EH (cell line): ENCODE results near the gene GDF10.
A peak's percentile ranks its signal among the peaks of the same experiment; 100 is the strongest.

Experiments used
- DNase-seq: peaks from one replicate; pipeline ENCODE4 v3.0.0-alpha.2; 2015; ENCODE audit warnings: low read depth

GDF10 gene

GRCh38 chr10:47353351-47353750, 53.4 kb downstream of the GDF10 start:
- DNase-seq: no peak

GRCh38 chr10:47354165-47354564, 54.2 kb downstream of the GDF10 start:
- peak; percentile 24 for DNase-seq

GRCh38 chr10:47354900-47355299, 54.9 kb downstream of the GDF10 start:
- no peak for DNase-seq

GRCh38 chr10:47356708-47357107, 56.7 kb downstream of the GDF10 start:
- DNase-seq: no peak

- DNase-seq: no peak
These were observed 57.2 kb downstream of the GDF10 start for GRCh38 chr10:47357131-47357582.

- no peak for DNase-seq
These were observed 57.9 kb downstream of the GDF10 start for GRCh38 chr10:47357911-47358310.

GRCh38 chr10:47358457-47358856, 58.5 kb downstream of the GDF10 start:
- DNase-seq: no peak

GRCh38 chr10:47359101-47359500, 59.1 kb downstream of the GDF10 start:
- DNase-seq: no peak

- no peak for DNase-seq
These were observed 59.8 kb downstream of the GDF10 start for GRCh38 chr10:47359626-47360418.

- DNase-seq: no peak
These were observed 60.5 kb downstream of the GDF10 start for GRCh38 chr10:47360419-47361040.

- peak; percentile 36 for DNase-seq
These were observed 61.3 kb downstream of the GDF10 start for GRCh38 chr10:47361293-47361692.

GRCh38 chr10:47362199-47362598, 62.2 kb downstream of the GDF10 start:
- DNase-seq: no peak
